Stimulated activated CD8-positive, alpha-beta memory T cell treated with anti-CD3 and anti-CD28 coated beads, Interleukin-12 subunit alpha, Interleukin-12 subunit beta, amount 100 ng/mL, for 4 hours (primary cell): ENCODE measurements around the gene HNRNPA0.
"Not testable (repeated sequence)": the region's sequence is repeated elsewhere in the genome, so short reads cannot be mapped to it uniquely, and the experiment has no call there.

Experiments
- DNase-seq: peaks from one replicate; pipeline ENCODE4 v3.0.0-alpha.2; 2020; ENCODE audit warnings: low read depth

The HNRNPA0 gene

DNA sequence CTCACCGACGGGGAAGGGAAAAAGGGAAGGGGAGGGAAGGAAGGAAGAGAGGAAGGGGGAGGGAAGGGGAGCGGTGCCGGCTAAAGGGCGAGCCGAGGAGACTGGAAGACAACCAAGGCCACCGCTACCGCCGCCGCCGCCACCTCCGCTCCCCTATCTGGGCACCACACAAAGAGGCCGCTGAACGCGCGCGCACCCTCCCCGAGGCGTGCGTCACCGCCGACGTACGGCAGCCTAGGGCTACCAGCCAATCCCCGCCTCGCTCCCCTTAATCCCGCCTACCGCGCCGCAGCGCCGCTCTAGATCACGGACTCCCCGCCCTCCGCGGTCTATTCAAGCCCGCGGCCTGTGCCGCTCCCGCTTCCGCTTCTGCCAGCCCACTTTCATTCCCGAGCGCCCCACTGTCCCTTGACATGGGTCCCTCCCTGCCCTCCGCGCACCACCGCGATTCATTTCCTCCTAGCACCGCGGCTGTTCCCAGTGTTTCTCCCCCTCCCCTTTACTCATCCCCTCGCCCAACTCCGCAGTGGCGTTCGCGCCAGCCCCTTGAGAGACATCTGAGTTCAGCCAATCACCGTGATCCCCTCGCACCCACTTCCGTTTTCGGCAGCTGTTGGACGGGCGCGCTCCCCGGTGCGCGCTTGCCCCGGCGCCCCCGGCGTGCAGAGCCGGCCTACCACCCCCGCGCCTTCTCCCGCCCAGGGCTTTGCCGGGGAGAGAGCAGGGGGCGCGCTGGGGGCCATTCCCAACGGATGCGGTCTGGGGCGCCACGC, at the start of gene HNRNPA0:
TSS of gene HNRNPA0 (minus strand) at position 176 of the 773 bp plus-strand sequence. CDS start 297 bp downstream, outside the sequence.
- DNase-seq = peak; percentile 96

DNA sequence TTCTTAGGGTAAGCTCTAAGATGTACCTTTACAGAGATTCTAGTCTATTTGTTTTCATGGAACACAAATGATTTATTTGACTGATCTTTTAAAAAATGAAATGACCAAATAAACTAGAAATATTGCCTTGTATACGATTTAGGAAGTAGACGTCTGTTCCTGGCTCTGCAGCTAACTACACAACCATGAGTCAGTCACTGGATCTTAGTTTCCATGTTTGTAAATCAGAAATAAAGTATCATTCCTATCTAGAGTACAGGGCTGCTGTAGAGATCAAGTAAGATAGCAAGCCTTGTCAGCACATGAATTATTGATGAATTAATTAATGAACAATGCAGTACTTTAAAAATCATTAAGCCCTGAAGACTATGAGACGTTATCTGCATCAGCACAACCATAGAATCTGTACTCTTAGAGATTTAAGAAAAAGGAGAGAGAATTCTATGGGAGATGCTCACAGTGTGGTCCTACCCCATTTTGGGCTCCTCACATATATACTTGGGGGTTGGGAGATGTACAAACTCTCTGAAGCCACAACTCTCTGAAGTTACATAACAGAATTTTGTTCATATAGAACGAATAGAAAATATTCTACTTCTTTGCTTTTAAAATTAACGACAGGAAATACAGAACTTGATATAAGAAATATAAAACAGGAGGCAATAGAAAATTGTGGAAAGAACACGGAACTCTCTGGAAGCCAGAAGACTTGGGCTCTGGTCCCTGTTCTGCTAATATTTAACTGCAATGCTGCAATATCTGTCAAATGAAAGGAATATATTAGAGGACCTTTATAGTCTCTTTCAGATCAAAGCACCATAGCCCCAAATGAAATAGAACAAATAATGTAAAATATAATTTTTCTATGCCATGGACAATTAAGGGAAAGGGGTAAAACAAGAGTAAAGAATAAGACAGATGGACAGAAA, 48.4 kb upstream of the HNRNPA0 start:
- no peak for DNase-seq

DNA sequence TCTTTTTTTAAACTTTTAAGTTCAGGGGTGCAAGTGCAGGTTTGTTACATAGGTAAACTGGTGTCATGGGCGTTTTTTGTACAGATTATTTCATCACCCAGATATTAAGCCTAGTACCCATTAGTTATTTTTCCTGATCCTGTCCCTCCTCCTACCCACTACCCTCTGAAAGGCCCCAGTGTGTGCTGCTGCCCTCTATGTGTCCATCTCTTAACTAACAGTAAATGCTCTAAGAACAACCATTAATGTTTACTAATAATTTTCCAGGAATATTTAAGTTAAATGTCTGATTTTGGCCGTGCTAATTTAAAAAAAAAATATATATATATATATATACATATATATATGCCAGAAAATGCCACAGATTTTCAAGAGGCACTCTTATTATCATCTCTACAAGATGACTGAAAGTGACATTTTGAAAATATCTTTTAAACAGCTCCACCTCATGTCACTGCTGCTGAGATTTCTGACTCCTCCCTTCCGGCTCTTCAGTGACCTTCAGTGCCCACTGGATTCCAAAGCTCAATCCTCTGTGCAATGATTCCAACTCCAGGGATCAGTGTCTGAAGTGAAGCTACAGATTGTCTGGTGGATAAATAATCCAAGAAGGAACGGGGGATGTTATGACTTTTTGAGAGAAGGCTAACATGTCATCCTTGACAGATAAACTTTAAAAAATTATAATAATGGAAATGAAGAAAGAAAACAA, 46.7 kb upstream of the HNRNPA0 start:
- DNase-seq = no peak

DNA sequence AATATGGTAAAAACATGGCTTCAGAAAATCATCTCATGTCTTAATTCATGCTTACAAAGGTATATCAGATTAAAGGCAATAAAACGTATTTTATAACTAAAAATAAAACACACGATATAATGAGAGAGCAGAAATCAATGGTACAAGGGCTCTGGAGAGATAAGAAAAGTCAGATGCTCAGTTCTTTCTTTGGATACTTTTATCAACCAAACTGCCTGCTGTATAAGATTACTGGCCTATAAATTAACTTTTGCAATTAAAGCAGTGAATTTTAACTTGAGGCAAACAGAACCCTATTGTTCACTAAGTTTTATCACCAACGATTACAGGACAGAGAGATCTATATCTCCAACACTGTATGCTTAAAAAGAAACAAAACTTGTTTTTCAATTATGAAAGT, 42.1 kb upstream of the HNRNPA0 start:
- no peak for DNase-seq

DNA sequence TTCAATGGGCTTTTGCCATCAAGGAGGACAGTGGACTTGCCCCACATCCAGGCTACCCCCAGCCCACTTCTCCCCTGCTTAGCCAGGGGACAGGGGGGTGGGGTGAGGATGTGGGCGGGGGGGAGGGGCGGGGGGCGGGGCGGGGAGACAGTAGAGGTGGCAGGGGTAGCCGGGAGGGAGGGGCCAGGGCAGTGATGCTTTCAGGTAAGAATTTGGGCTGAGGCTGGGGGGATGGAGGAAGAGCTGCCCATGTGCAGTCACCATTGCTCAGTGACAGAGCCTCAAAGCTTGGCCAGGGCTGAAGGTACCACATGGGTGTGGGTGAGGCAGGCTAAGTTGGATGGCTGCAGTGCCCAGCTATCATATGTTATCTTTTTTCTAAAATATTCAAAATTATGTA, 40.7 kb upstream of the HNRNPA0 start:
- no peak for DNase-seq

DNA sequence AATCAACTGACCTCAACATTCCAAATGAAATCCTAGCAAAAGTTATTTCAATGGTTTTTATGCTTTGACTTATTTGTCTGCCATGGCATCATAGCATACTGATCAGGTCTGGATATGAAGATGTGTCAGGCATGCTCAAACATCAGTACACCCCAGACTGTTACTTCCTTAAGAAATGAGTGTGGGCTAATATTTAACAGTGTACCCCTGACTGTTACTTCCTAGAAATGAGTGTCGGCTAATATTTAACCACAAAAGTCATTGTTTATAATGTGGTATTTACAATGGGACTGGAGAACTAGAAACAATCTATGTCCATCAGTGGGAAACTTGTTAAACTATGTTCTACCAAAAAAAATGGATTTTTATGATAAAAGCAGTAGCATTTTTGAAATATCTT, 38.1 kb upstream of the HNRNPA0 start:
- no peak for DNase-seq

DNA sequence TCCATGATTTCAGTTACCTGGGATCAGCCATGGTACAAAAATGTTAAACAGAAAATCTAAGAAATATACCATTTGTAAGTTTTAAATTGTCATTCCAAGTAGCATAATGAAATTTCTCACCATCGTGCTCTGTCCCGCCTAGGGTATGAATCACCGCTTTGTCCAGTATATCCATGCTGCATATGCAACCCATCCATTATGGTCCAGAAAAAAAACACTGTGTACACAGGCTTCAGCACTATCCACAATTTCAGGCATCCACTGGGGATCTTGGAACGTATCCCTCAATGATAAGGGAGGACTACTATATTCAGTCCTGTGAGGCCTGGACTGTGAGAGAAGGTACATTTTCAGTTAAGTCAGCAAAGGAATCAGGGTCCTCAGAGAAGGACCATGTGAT, 37.6 kb upstream of the HNRNPA0 start:
- DNase-seq = no peak

DNA sequence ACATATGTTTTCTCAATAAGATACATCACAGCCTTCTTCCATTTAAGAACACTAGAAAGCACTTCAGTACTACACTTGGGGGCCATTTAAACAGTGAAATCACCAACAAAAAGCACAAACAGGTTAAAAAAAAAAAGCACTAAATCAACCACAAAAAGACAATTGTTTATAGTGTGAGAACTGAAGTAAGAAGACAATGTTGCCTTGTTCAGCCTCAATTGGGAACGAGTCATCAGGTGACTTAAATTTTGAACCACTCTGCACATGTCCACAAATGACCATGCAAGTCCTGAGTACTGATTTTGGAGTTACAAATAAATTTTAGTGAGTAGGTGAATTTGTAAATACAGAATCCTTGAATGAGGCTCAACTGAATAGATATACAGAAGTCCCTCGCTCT, 37.2 kb upstream of the HNRNPA0 start:
- DNase-seq = no peak

DNA sequence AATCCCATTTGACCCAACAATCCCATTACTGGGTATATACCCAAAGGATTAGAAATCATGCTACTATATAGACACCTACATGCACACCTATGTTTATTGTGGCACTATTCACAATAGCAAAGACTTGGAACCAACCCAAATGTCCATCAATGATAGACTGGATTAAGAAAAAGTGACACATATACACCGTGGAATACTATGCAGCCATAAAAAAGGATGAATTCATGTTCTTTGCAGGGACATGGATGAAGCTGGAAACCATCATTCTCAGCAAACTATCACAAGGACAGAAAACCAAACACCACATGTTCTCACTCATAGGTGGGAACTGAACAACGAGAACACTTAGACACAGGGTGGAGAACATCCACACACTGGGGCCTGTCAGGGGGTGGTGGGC, 34.4 kb upstream of the HNRNPA0 start:
- DNase-seq = not testable (repeated sequence)

DNA sequence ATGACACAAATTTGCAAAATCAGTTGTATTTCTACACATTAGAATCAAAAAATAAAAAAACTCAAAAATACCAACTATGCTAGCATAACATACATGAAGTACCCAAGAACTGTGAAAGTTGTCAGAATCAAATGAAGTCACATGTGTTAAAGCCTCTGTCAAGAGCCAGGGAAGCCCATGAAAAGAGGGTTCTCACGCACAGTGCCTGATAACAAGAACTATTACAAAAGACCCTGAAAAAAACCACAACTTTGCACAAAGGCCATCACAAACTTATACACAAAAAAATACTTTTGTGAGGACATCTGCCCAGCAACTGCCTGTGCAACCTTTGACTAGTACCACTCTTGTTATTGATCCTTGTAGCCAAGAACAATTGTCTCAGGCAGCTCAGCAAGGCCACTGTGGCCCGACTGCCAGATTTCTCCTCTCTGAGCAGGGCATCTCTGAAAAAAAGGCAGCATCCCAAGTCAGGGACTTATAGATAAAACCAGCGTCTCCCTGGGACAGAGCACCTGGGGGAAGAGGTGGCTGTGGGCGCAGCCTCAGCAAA, 28.9 kb upstream of the HNRNPA0 start:
- DNase-seq = no peak

DNA sequence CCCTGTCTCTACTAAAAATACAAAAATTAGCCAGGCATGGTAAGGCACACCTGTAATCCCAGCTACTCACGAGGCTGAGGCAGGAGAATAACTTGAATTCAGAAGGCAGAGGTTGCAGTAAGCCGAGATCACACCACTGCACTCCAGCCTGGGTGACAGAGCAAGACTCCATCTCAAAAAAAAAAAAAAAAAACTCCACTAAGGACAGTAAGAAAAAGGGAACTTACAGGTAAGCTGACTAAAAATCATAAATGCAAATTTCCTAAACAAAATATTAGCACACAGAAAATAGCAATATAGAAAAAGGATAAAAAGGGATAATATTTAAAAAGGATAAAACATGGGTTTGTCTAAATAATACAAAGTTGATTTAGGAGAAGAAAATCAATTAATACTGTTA, 27.9 kb upstream of the HNRNPA0 start:
- no peak for DNase-seq

DNA sequence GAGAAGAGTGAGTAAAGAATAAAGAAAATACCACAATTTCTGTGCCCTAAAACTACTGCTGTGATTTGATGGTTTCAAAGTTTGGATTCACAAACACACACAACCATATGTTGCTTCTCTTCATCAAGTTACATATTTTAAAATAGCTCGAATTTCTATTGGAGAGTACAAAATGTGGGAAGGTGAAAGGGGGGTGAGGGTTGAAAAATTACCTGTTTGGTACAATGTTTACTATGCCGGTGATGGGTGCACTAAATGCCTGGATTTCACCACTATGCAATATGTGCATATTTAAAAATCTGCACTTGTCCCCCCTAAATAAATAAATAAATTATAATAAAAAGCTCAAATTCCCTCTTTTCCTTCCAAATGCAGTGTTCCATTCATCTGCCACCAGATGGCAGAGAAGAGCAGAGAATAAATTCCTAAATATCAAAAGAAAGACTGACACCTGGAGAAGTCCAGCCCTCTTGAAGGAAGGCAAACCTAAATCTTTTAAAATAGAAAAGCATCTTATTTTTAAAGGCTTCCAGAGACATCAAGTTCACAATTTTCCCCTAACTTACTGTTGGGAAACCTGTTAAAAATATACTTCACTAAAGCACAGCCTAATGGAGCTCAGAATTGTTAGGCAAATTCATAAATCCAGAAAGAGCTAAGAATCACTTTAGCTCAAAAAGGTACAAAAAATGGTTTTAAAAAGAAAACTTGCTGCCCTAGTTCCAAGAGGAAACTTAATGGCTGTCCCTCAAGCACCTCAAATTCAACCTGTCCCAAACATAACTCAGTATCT, 24.8 kb upstream of the HNRNPA0 start:
- DNase-seq = no peak

DNA sequence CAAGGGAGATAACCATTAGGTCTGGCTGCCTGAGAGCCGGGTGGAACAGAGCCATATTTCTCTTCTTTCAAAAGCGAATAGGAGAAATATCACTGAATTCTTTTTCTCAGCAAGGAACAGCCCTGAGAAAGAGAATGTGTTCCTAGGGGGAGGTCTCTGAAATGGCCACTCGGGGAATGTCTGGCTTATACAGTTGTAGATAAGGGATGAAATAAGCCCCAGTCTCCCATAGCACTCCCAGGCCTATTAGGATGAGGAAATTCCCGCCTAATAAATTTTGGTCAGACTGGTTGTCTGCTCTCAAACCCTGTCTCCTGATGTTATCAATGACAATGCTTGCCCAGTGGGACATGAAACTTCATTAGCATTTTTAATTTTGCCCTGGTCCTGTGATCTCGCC, 13.8 kb upstream of the HNRNPA0 start:
- not testable (repeated sequence) for DNase-seq

DNA sequence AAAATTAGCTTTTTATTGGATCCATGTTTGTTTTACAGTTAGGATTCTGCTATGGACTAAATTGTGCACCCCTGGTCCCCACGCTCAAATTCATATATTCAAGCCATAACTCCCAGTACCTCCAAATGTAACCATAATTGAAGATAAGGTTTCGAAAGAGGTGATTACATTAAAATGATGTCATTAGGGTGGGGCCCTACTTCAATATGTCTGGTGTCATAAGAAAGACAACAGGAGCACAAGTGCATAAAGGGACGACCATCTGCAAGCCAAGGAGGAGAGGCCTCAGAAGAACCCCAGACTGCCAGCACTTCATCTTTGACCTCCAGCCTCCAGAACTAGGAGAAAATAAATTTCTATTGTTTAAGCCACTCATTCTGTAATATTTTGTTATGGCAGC, 7.4 kb upstream of the HNRNPA0 start:
- DNase-seq = no peak

DNA sequence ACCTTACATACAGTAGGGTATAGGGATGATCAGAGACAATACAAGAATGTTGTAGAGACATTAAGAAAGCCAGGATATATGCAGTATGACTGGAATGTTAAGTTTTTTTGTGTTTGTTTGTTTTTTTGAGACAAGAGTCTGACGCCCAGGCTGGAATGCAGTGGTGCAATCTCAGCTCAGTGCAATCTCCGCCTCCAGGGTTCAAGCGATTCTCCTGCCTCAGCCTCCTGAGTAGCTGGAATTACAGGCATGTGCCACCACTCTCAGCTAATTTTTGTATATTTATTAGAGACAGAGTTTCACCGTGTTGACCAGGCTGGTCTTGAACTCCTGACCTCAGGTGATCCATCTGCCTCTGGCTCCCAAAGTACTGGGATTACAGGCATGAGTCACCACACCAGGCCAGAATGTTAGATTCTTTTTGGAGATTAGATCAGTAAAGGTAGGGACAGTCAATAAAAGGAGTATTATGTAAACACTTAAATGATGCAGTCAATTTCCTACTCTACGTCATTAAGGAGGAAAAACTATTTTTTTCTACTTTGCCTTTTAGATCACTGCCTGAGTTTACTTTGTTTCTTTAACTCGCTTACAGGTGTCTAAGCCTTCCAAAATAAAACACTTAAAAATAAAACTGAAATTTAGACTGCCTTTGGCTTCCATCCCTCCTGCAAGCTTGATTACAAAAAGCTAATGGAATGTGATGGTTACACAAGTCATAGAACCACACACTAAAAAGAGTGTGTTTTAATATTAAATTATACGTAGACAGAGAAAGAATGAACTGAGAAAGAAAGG, 6.8 kb upstream of the HNRNPA0 start:
- DNase-seq = no peak

DNA sequence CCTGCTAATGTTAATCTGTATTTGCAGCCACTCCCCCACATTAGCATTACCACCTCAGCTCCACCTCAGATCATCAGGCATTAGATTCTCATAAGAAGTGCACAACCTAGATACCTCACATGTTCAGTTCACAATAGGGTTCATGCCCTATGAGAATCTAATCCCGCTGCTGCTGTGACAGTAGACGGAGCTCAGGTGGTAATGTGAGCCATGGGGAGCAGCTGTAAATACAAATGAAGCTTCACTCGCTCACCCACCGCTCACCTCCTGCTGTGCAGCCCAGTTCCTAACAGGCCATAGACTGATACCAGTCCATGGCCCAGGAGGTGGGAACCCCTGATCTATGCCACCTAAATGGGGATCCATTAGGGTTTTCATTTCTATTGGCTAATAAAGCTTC, 6.1 kb upstream of the HNRNPA0 start:
- DNase-seq = no peak

DNA sequence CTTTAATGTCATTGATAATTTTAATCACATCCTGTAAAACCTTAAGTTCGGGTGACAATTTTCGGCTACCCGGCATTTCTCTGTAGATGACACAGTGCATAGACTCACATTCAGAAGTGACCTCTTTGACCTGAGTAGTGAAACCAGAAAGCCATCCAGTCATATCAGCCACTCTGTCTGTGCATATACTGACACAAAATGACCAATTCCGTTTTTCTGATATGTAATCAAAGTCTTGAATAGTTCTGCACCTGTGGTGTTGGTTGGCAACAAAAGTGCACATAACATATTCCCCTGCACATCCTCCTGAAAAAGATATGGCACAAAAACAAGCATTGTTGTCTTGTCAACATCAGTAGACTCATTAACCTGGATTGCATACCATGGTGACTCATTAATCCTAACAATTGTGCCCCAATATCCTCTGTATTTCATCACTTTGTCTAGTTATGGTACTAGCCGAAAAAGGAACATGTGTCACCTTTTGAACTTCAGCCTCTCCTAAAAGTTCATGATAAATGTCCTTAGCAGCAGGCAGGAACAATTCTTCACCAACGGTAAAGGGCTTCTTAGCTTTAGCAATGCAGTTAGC, 4.6 kb upstream of the HNRNPA0 start:
- no peak for DNase-seq

DNA sequence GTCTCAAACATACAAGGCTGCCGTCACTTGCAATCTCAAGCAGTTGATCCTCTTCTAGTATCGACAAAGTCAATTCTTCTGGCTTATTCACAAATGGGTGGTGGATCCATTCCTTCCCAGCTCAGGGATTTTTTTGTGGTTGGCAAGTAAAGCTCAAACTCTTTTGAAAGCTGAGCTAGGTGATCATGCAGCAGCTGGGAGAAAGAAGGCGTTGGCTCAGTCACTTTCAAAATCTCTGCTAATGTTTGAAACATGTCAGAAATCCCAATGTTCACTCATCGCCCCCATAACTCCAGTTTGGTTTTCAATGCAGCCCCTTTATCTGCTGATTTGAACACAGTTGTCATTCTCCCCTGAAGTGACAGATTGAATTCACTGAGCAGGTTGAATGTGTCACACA, 4.0 kb upstream of the HNRNPA0 start:
- DNase-seq = no peak

DNA sequence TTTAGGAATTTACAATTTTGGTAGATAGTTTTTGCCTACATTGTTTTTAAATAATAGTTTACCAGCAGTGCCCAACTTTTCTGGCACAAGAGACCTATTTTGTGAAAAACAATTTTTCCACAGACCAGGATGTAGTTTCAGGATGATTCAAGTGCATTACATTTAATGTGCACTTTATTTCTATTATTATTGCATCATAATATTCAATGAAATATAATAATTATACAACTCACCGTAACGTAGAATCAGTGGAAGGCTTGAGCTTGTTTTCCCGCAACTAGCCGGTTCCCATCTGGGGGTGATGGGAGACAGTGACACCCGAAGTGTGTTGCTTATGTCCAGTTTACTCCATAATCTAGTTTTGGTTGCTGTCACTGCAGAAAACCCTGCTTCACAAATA, 3.5 kb upstream of the HNRNPA0 start:
- no peak for DNase-seq
